Measurements from ENCODE around the gene ZFC3H1. TPM values are rescaled to one million over a fixed set of nuclear protein-coding genes. Genes with fewer than 3 reads are reported as not detected.
A peak's percentile ranks its signal among the peaks of the same experiment; 100 is the strongest.

The ZFC3H1 gene
- 20.3 to 56.3 TPM (median 39.3 TPM) in 3 replicates for polyA plus RNA-seq
- 30.1 TPM for polyA plus RNA-seq (2011; ENCODE audit: low read depth)
- polyA plus RNA-seq (2011; cell fraction: cytosol; rRNA removed), result 10.1 and 25.5 TPM in 2 replicates
- 131 and 172 TPM in 2 replicates for polyA plus RNA-seq (2011; cell fraction: nucleus; rRNA removed)
- polyA plus RNA-seq (2012; ENCODE audit: low replicate concordance), result 13.5 and 26.3 TPM in 2 replicates
- polyA minus RNA-seq, result 8.0 to 53.2 TPM (median 23.8 TPM) in 3 replicates
- polyA minus RNA-seq (2011; cell fraction: cytosol; rRNA and poly(A)+ RNA removed), result 8.2 TPM
- 52.9 and 98.6 TPM in 2 replicates for polyA minus RNA-seq (2011; cell fraction: nucleus; rRNA and poly(A)+ RNA removed)

- Histone ChIP-seq H3K4me2 (ENCODE audit: control insufficient read depth, extremely low read depth, insufficient read depth, low read depth, low read length) (peak within 1 kb of the TSS; percentile 92), H3K27me3 (ENCODE audit: control insufficient read depth, extremely low read depth, insufficient read depth, low read length) (no peaks in the 10 kb centered on the region), H3K36me3 (ENCODE audit: control insufficient read depth in 2 of 2, extremely low read depth in 1 of 2, insufficient read depth in 2 of 2, low read length in 2 of 2) (peaks cover 0 to 2% of the 10 kb centered on the region in 2 experiments), H3K4me3 (ENCODE audit: control insufficient read depth in 2 of 3, extremely low read depth in 1 of 3, insufficient read depth in 2 of 3, low read depth in 1 of 3, low read length in 3 of 3) (peak within 1 kb of the TSS; percentile 87 to 97 (median 92)), H3K9ac (ENCODE audit: control insufficient read depth, extremely low read depth, insufficient read depth, low read length) (peak within 1 kb of the TSS; percentile 100), H3K9me3 (ENCODE audit: control insufficient read depth, low read depth, low read length) (no peaks in the 10 kb centered on the region), H3K9me1 (ENCODE audit: control insufficient read depth, extremely low read depth, insufficient read depth, low read length) (no peaks in the 10 kb centered on the region), H4K20me1 (ENCODE audit: control insufficient read depth, extremely low read depth, insufficient read depth, low read length) (peaks cover 9% of the 10 kb centered on the region), H3K4me1 (ENCODE audit: control insufficient read depth, extremely low read depth, insufficient read depth, low read length) (peaks cover 9% of the 10 kb centered on the region), H2AFZ (ENCODE audit: control insufficient read depth, low read length) (peak within 1 kb of the TSS; percentile 86), H3K79me2 (ENCODE audit: control insufficient read depth, insufficient read depth, low read length) (peaks cover 65% of the 10 kb centered on the region), H3K27ac (ENCODE audit: control insufficient read depth, insufficient read depth, low read length) (peak within 1 kb of the TSS; percentile 99)
- TF ChIP-seq CTCF (optimal IDR thresholded peaks at IDR 0.05 in 1 of 3, IDR thresholded peaks at IDR 0.05 in 1 of 3, conservative IDR thresholded peaks at IDR 0.05 in 1 of 3; ENCODE audit: extremely low read depth in 1 of 3, insufficient read depth in 2 of 3, low read length in 3 of 3) (peak; percentile 15 to 51 (median 42)), EZH2 (IDR thresholded peaks at IDR 0.05; ENCODE audit: low read length) (no peak)
- peak; percentile 91 for FAIRE-seq
- peak; percentile 92 for DNase-seq (ENCODE audit: low read depth, low spot score)
- dilution Hi-C loops (cut with MboI; ENCODE audit: extremely low pct_ligation_motif_present, low sequenced_read_pairs), result loop anchor here (5.0 kb wide), 1 partner anchor 74 kb away; no protein-coding TSS in a partner anchor
These were observed at the start of gene ZFC3H1, which contains the start of gene THAP2 for GRCh38 chr12:71663561-71664410. TSS of gene ZFC3H1 (minus strand) at chr12:71663848. CDS start at chr12:71663610, 238 bp downstream. TSS of gene THAP2 (plus strand) at chr12:71664301. CDS start at chr12:71664510, 209 bp downstream.

GRCh38 chr12:71710276-71711125, 46.9 kb upstream of the ZFC3H1 start:
- Histone ChIP-seq H3K4me2 (ENCODE audit: control insufficient read depth, extremely low read depth, insufficient read depth, low read depth, low read length) (peak overlapping the region; percentile 67), H2AFZ (ENCODE audit: control insufficient read depth, low read length) (peak overlapping the region; percentile 78), H4K20me1 (ENCODE audit: control insufficient read depth, extremely low read depth, insufficient read depth, low read length) (no peaks in the 10 kb centered on the region), H3K9me3 (ENCODE audit: control insufficient read depth, low read depth, low read length) (no peaks in the 10 kb centered on the region), H3K9me1 (ENCODE audit: control insufficient read depth, extremely low read depth, insufficient read depth, low read length) (no peaks in the 10 kb centered on the region), H3K4me1 (ENCODE audit: control insufficient read depth, extremely low read depth, insufficient read depth, low read length) (peaks cover 29% of the 10 kb centered on the region), H3K27me3 (ENCODE audit: control insufficient read depth, extremely low read depth, insufficient read depth, low read length) (no peaks in the 10 kb centered on the region), H3K36me3 (ENCODE audit: control insufficient read depth in 2 of 2, extremely low read depth in 1 of 2, insufficient read depth in 2 of 2, low read length in 2 of 2) (no peaks in the 10 kb centered on the region), H3K79me2 (ENCODE audit: control insufficient read depth, insufficient read depth, low read length) (no peaks in the 10 kb centered on the region), H3K9ac (ENCODE audit: control insufficient read depth, extremely low read depth, insufficient read depth, low read length) (no peak overlapping the region), H3K4me3 (ENCODE audit: control insufficient read depth in 2 of 3, extremely low read depth in 1 of 3, insufficient read depth in 2 of 3, low read depth in 1 of 3, low read length in 3 of 3) (no peak overlapping the region), H3K27ac (ENCODE audit: control insufficient read depth, insufficient read depth, low read length) (peak overlapping the region; percentile 82)
- peak; percentile 99 for FAIRE-seq
- TF ChIP-seq CTCF (optimal IDR thresholded peaks at IDR 0.05 in 1 of 3, IDR thresholded peaks at IDR 0.05 in 1 of 3, conservative IDR thresholded peaks at IDR 0.05 in 1 of 3; ENCODE audit: extremely low read depth in 1 of 3, insufficient read depth in 2 of 3, low read length in 3 of 3) (no peak), EZH2 (IDR thresholded peaks at IDR 0.05; ENCODE audit: low read length) (no peak)
- DNase-seq (ENCODE audit: low read depth, low spot score), result peak; percentile 75
- dilution Hi-C loops (cut with MboI; ENCODE audit: extremely low pct_ligation_motif_present, low sequenced_read_pairs), result no loop called here

Data from keratinocyte (primary cell).